Gastrocnemius medialis (tissue), 4 donors: ENCODE data around the gene GGTA1. TPM values are rescaled to one million over a fixed set of nuclear protein-coding genes. Genes with fewer than 3 reads are reported as not detected.
A peak's percentile ranks its signal among the peaks of the same experiment; 100 is the strongest.

Source experiments
- ATAC-seq, 2 donors: fragments of 150-250 bp; one replicate each; pipeline ENCODE4 v1.9.1; 2016
- DNase-seq, 2 donors: peaks; one replicate each; pipeline ENCODE4 v3.0.0-alpha.2; 2019
- H3K27ac ChIP-seq, 4 donors: fragments of 200-600 bp; sonication (generic); 1 replicate in 1 of 4; 2 replicates in 3 of 4; pipeline ENCODE4 v1.5.1; 2016 to 2018; ENCODE audit warnings: mild to moderate bottlenecking in 2 of 4, moderate library complexity in 1 of 4
- H3K27me3 ChIP-seq, 3 donors: fragments of 200-600 bp; sonication (generic) in 2 of 3; 1 replicate in 1 of 3; 2 replicates in 2 of 3; pipeline versions ENCODE4 v1.5.1 to v1.6.0; 2016 to 2019; ENCODE audit warnings: mild to moderate bottlenecking in 1 of 3, moderate library complexity in 1 of 3
- H3K36me3 ChIP-seq, 2 donors: fragments of 200-600 bp; sonication (generic) in 1 of 2; one replicate each; pipeline ENCODE4 v1.5.1; 2017 to 2018
- H3K4me1 ChIP-seq, 2 donors: fragments of 200-600 bp; sonication (generic) in 1 of 2; one replicate each; pipeline ENCODE4 v1.5.1; 2016 to 2017; ENCODE audit warnings: mild to moderate bottlenecking in 2 of 2
- H3K4me3 ChIP-seq, 4 donors: fragments of 200-600 bp; sonication (generic) in 3 of 4; 1 replicate in 1 of 4; 2 replicates in 3 of 4; pipeline ENCODE4 v1.5.1; 2016 to 2019; ENCODE audit warnings: mild to moderate bottlenecking in 2 of 4
- H3K9me3 ChIP-seq, 3 donors: fragments of 200-600 bp; sonication (generic) in 2 of 3; 1 replicate in 1 of 3; 2 replicates in 2 of 3; pipeline ENCODE4 v1.5.1; 2016 to 2019
- CTCF ChIP-seq, 5 experiments: fragments of 450-650 bp in 3 of 5; fragments of 200-600 bp in 2 of 5; sonication (generic) in 2 of 5; IDR thresholded peaks in 4 of 5; conservative IDR thresholded peaks in 1 of 5; 1 replicate in 4 of 5; 2 replicates in 1 of 5; pipeline ENCODE4 v1.5.1; 2016 to 2019; ENCODE audit warnings: antibody characterized with exemption in 5 of 5, mild to moderate bottlenecking in 3 of 5, moderate library complexity in 3 of 5
- POLR2A ChIP-seq, 2 donors: fragments of 450-650 bp; IDR thresholded peaks; one replicate each; pipeline ENCODE4 v1.6.1; 2017; ENCODE audit warnings: antibody characterized with exemption in 2 of 2, mild to moderate bottlenecking in 2 of 2, moderate library complexity in 2 of 2
- in situ Hi-C, 4 donors: fragments of 200-750 bp; cut with MboI; loops; one replicate each; pipeline versions ENCODE4 v1.15.0 to v1.8.0; 2017; ENCODE audit warnings: low sequenced_read_pairs in 4 of 4
- intact Hi-C: fragments of 100-400 bp; cut with DNase I; formaldehyde crosslinking; loops from one replicate; pipeline ENCODE4 v1.15.1; 2023; ENCODE audit warnings: low total_unique reads
- total RNA-seq, 4 donors: library from RNA; depleted of rRNA; stranded (reverse); fragments of >200 nt; gene quantifications; one replicate each; pipeline versions ENCODE4 v1.1.0 to v1.2.3, GENCODE V29; 2016

The GGTA1 gene
- total RNA-seq, 4 donors from 2014 or later: 1.4 to 11.7 (median 3.5) TPM

GRCh38 chr9:121491111-121491510, 8.5 kb downstream of the GGTA1 start:
- Histone ChIP-seq H3K27ac (no peak overlapping the region), H3K27me3 (peaks cover 0 to 2% (median 0%) of the 10 kb centered on the region in 3 donors), H3K4me3 (no peak overlapping the region), H3K4me1 (peaks cover 0 to 3% of the 10 kb centered on the region in 2 donors), H3K36me3 (no peaks in the 10 kb centered on the region), H3K9me3 (no peaks in the 10 kb centered on the region)
- in situ Hi-C loops: no loop called here
- no peak for ATAC-seq
- intact Hi-C loops: no loop called here
- no peak for DNase-seq
- no peak for TF ChIP-seq POLR2A (IDR thresholded peaks at IDR 0.05)
- TF ChIP-seq CTCF (IDR thresholded peaks at IDR 0.05 in 4 of 5, conservative IDR thresholded peaks at IDR 0.05 in 1 of 5): no peak

- Histone ChIP-seq H3K27ac (no peak overlapping the region), H3K9me3 (no peaks in the 10 kb centered on the region), H3K27me3 (no peaks in the 10 kb centered on the region), H3K4me1 (peaks cover 6 to 17% of the 10 kb centered on the region in 2 donors), H3K4me3 (no peak overlapping the region), H3K36me3 (no peaks in the 10 kb centered on the region)
- ATAC-seq (no peak), DNase-seq (peak in 1 of 2 donors; percentile 2)
- intact Hi-C loops: no loop called here
- in situ Hi-C loops: no loop called here
- TF ChIP-seq POLR2A (IDR thresholded peaks at IDR 0.05) (no peak), CTCF (IDR thresholded peaks at IDR 0.05 in 4 of 5, conservative IDR thresholded peaks at IDR 0.05 in 1 of 5) (no peak)
Observed at GRCh38 chr9:121489344-121489743, 10.3 kb downstream of the GGTA1 start.

- in situ Hi-C loops: no loop called here
- H3K4me1 ChIP-seq: peaks cover 18 to 32% of the 10 kb centered on the region in 2 donors
Observed at GRCh38 chr9:121486043-121486442, 13.6 kb downstream of the GGTA1 start.

GRCh38 chr9:121485623-121486022, 14.0 kb downstream of the GGTA1 start:
- Histone ChIP-seq H3K27me3 (no peaks in the 10 kb centered on the region), H3K9me3 (no peaks in the 10 kb centered on the region), H3K4me1 (peaks cover 18 to 32% of the 10 kb centered on the region in 2 donors), H3K4me3 (no peak overlapping the region), H3K27ac (peak overlapping the region; percentile 26 to 64 (median 42)), H3K36me3 (no peaks in the 10 kb centered on the region)
- DNase-seq: peak in 1 of 2 donors; percentile 25
- ATAC-seq: peak; percentile 36 to 60
- intact Hi-C loops (no loop called here), in situ Hi-C loops (no loop called here)
- TF ChIP-seq CTCF (IDR thresholded peaks at IDR 0.05 in 4 of 5, conservative IDR thresholded peaks at IDR 0.05 in 1 of 5) (no peak), POLR2A (IDR thresholded peaks at IDR 0.05) (no peak)

More at GRCh38 chr9:121486043-121486442, 13.6 kb downstream of the GGTA1 start:
- no peak overlapping the region for H3K4me3 ChIP-seq
- H3K27me3 ChIP-seq: no peaks in the 10 kb centered on the region
- H3K9me3 ChIP-seq: no peaks in the 10 kb centered on the region
- TF ChIP-seq POLR2A (IDR thresholded peaks at IDR 0.05) (no peak), CTCF (IDR thresholded peaks at IDR 0.05 in 4 of 5, conservative IDR thresholded peaks at IDR 0.05 in 1 of 5) (no peak)
- intact Hi-C loops: no loop called here
- H3K36me3 ChIP-seq: no peaks in the 10 kb centered on the region
- ATAC-seq: no peak
- no peak for DNase-seq
- peak overlapping the region in 3 of 4 donors; percentile 26 to 64 (median 27) for H3K27ac ChIP-seq
